Neural progenitor cell (in vitro differentiated cells): ENCODE results near the gene OPCML. TPM values are rescaled to one million over a fixed set of nuclear protein-coding genes. Genes with fewer than 3 reads are reported as not detected.
A peak's percentile ranks its signal among the peaks of the same experiment; 100 is the strongest.

ENCODE experiments used
- DNase-seq: peaks from one replicate; pipeline ENCODE4 v3.0.0-alpha.2; 2016; ENCODE audit warnings: low spot score
- H2AFZ ChIP-seq: fragments of 200-600 bp; sonication (generic); replicated peaks from 2 replicates; pipeline ENCODE4 v1.6.1; 2016; ENCODE audit warnings: antibody characterized with exemption
- H3F3A ChIP-seq: fragments of 200-600 bp; sonication (generic); 2 replicates; pipeline ENCODE4 v1.6.1; 2016; ENCODE audit warnings: antibody characterized with exemption, low read depth
- H3K27ac ChIP-seq: fragments of 200-600 bp; sonication (generic); 2 replicates; pipeline ENCODE4 v1.5.1; 2016; ENCODE audit warnings: mild to moderate bottlenecking
- H3K27me3 ChIP-seq: fragments of 200-600 bp; sonication (generic); 2 replicates; pipeline ENCODE4 v1.6.1; 2016; ENCODE audit warnings: mild to moderate bottlenecking, moderate library complexity
- H3K36me3 ChIP-seq: fragments of 200-600 bp; sonication (generic); 2 replicates; pipeline ENCODE4 v1.5.1; 2016
- H3K4me1 ChIP-seq: fragments of 200-600 bp; sonication (generic); 2 replicates; pipeline ENCODE4 v1.6.1; 2016; ENCODE audit warnings: mixed run types
- H3K4me2 ChIP-seq: fragments of 200-600 bp; sonication (generic); 2 replicates; pipeline ENCODE4 v1.6.1; 2016
- H3K4me3 ChIP-seq: fragments of 200-600 bp; sonication (generic); 2 replicates; pipeline ENCODE4 v1.5.1; 2016
- H3K79me2 ChIP-seq: fragments of 200-600 bp; sonication (generic); 2 replicates; pipeline ENCODE4 v1.6.1; 2016; ENCODE audit warnings: low read depth
- H3K9ac ChIP-seq: fragments of 200-600 bp; sonication (generic); 2 replicates; pipeline ENCODE4 v1.6.1; 2016
- H3K9me3 ChIP-seq: fragments of 200-600 bp; sonication (generic); 2 replicates; pipeline ENCODE4 v1.5.1; 2016; ENCODE audit warnings: low read depth
- H4K20me1 ChIP-seq: fragments of 200-600 bp; sonication (generic); 2 replicates; pipeline ENCODE4 v1.6.1; 2016; ENCODE audit warnings: low read depth
- H3K27ac Mint-ChIP-seq: 3 replicates; pipeline ENCODE4 v1.8.0; 2021; ENCODE audit warnings: mixed read lengths
- H3K27me3 Mint-ChIP-seq: 2 replicates; pipeline ENCODE4 v1.8.0; 2022; ENCODE audit warnings: low read depth, mild to moderate bottlenecking, inconsistent platforms, moderate library complexity, mixed read lengths; ENCODE audit not compliant: insufficient read depth
- H3K36me3 Mint-ChIP-seq: 3 replicates; pipeline ENCODE4 v1.8.0; 2021; ENCODE audit warnings: mixed read lengths
- H3K4me1 Mint-ChIP-seq: 3 replicates; pipeline ENCODE4 v1.8.0; 2021; ENCODE audit warnings: mixed read lengths
- H3K4me3 Mint-ChIP-seq: 3 replicates; pipeline ENCODE4 v1.8.0; 2021; ENCODE audit warnings: mild to moderate bottlenecking, moderate library complexity, mixed read lengths
- H3K9me3 Mint-ChIP-seq: 3 replicates; pipeline ENCODE4 v1.8.0; 2020; ENCODE audit warnings: mixed read lengths
- CTCF ChIP-seq: fragments of 200-600 bp; sonication (generic); IDR thresholded peaks from 2 replicates; pipeline ENCODE4 v1.5.1; 2017; ENCODE audit warnings: antibody characterized with exemption, mild to moderate bottlenecking
- EZH2 ChIP-seq: fragments of 200-600 bp; sonication (generic); IDR thresholded peaks from 2 replicates; pipeline ENCODE4 v1.6.1; 2017; ENCODE audit warnings: antibody characterized with exemption, mild to moderate bottlenecking, moderate library complexity
- EZH2phosphoT487 ChIP-seq: fragments of 200-600 bp; sonication (generic); IDR thresholded peaks from 2 replicates; pipeline ENCODE4 v1.6.1; 2017; ENCODE audit warnings: antibody characterized with exemption
- total RNA-seq: library from RNA; depleted of rRNA; stranded (reverse); fragments of >200 nt; gene quantifications from 2 replicates; pipeline ENCODE4 v1.2.3, GENCODE V29; 2015; ENCODE audit warnings: low replicate concordance

The OPCML gene
- total RNA-seq, 1 donor from 2014 or later = 0.02 TPM

GRCh38 chr11:133153031-133153430 lies 379.3 kb downstream of the OPCML start:
- no peak overlapping the region for H2AFZ ChIP-seq
- H3K4me1 ChIP-seq = peaks cover 4% of the 10 kb centered on the region
- H4K20me1 ChIP-seq = no peaks in the 10 kb centered on the region
- H3K27me3 ChIP-seq = peaks cover 9% of the 10 kb centered on the region
- peaks cover 4% of the 10 kb centered on the region for H3K27me3 Mint-ChIP-seq
- peaks cover 4% of the 10 kb centered on the region for H3K4me1 Mint-ChIP-seq
- no peaks in the 10 kb centered on the region for H3K36me3 Mint-ChIP-seq
- no peak overlapping the region for H3K4me3 ChIP-seq
- H3K36me3 ChIP-seq = no peaks in the 10 kb centered on the region
- no peak for DNase-seq
- no peak overlapping the region for H3K27ac ChIP-seq
- H3K4me3 Mint-ChIP-seq = no peak overlapping the region
- H3K4me2 ChIP-seq = no peak overlapping the region
- H3K9me3 ChIP-seq = no peaks in the 10 kb centered on the region
- H3K79me2 ChIP-seq = no peaks in the 10 kb centered on the region
- no peak overlapping the region for H3K27ac Mint-ChIP-seq
- H3F3A ChIP-seq = no peaks in the 10 kb centered on the region
- no peaks in the 10 kb centered on the region for H3K9me3 Mint-ChIP-seq
- no peak overlapping the region for H3K9ac ChIP-seq
- no peak for TF ChIP-seq EZH2
- no peak for TF ChIP-seq EZH2phosphoT487
- TF ChIP-seq CTCF = no peak

DNA sequence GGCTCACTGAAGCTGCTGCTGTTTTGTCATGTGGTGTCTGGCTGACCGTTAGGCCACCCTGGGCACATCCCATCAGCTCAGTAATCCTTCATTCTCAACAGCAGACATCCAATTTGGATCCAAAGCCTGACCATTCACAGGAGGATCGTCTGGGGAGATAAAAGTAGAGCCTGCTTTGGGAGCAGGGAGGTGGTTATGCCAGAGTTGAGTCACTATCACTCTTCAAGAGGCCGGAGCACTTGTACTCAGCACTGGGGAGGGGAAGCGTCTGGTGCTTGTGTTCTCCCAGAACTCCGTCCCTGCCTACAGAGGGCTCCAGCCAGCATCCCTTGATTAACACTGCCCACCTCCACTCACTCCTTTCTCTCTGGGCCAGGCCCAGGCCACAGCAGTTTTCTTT lies 382.6 kb downstream of the OPCML start:
- peaks cover 4% of the 10 kb centered on the region for H3K4me1 ChIP-seq
- no peaks in the 10 kb centered on the region for H3F3A ChIP-seq
- Mint-ChIP-seq H3K27me3 (peaks cover 8% of the 10 kb centered on the region), H3K4me3 (no peak overlapping the region), H3K4me1 (peaks cover 12% of the 10 kb centered on the region), H3K36me3 (no peaks in the 10 kb centered on the region), H3K27ac (no peak overlapping the region), H3K9me3 (no peaks in the 10 kb centered on the region)
- H3K79me2 ChIP-seq = no peaks in the 10 kb centered on the region
- no peak overlapping the region for H3K4me2 ChIP-seq
- H3K36me3 ChIP-seq = no peaks in the 10 kb centered on the region
- no peaks in the 10 kb centered on the region for H4K20me1 ChIP-seq
- H3K4me3 ChIP-seq = no peak overlapping the region
- no peaks in the 10 kb centered on the region for H3K27me3 ChIP-seq
- TF ChIP-seq EZH2phosphoT487 (no peak), EZH2 (no peak), CTCF (no peak)
- H2AFZ ChIP-seq = no peak overlapping the region
- no peak overlapping the region for H3K9ac ChIP-seq
- no peaks in the 10 kb centered on the region for H3K9me3 ChIP-seq
- DNase-seq = peak; percentile 39
- H3K27ac ChIP-seq = no peak overlapping the region

DNA sequence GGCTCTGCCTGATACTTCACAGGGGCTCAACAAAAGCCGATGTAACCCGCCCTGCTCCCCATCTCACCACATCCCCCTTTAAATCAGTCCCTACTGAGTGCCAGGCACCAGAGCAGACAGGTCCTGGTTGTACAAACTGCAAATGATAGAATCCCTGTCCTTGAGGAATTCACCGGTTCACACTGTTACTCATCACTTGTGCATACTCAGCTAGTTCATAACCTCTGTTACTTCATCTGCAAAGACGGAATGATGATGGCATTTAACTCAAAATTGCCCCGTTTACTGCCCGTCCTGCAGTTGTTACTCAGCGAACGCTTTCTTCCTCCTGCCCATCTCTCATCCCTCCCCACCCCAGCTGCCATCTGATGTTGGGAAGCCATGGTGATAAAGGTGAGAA lies 384.7 kb downstream of the OPCML start:
- Mint-ChIP-seq H3K27ac (no peak overlapping the region), H3K4me3 (no peak overlapping the region), H3K4me1 (peaks cover 12% of the 10 kb centered on the region), H3K27me3 (peaks cover 6% of the 10 kb centered on the region), H3K36me3 (no peaks in the 10 kb centered on the region), H3K9me3 (no peaks in the 10 kb centered on the region)
- H3K9ac ChIP-seq = no peak overlapping the region
- no peak overlapping the region for H3K4me2 ChIP-seq
- TF ChIP-seq EZH2 = no peak
- H3K79me2 ChIP-seq = no peaks in the 10 kb centered on the region
- H3K36me3 ChIP-seq = no peaks in the 10 kb centered on the region
- H3K27me3 ChIP-seq = no peaks in the 10 kb centered on the region
- H4K20me1 ChIP-seq = no peaks in the 10 kb centered on the region
- H3K4me1 ChIP-seq = peaks cover 4% of the 10 kb centered on the region
- no peaks in the 10 kb centered on the region for H3K9me3 ChIP-seq
- no peak overlapping the region for H2AFZ ChIP-seq
- H3K4me3 ChIP-seq = no peak overlapping the region
- no peaks in the 10 kb centered on the region for H3F3A ChIP-seq
- no peak overlapping the region for H3K27ac ChIP-seq
- no peak for DNase-seq

DNA sequence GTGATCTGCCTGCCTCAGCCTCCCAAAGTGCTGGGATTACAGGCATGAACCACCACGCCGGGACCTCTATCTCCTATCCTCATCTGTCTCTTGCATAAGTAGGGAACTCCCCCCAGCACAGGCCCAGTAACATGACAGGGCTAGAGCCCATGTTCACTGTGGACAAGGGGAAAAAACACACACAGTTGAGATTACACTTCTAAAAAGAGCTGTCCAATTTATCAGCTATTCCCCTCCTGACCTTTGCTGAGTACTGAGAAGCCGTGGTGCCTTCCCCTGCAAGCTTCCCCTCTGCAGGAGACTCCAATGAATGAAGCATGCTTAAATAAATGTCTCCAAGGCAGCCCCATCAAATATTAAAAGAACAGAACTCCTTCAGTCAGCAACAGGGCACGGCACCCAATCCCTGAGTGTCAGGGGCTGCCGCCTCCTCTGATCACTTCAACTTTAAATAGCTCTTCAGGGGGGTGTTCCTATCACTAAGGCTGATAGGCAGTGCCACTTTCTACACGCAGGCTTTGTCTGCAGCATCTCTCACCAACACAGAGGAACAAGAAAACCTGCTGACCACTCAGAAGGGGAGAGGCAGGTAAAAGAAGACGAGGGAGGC lies 385.5 kb downstream of the OPCML start:
- Mint-ChIP-seq H3K4me1 (peaks cover 12% of the 10 kb centered on the region), H3K27me3 (peaks cover 6% of the 10 kb centered on the region), H3K27ac (no peak overlapping the region), H3K9me3 (no peaks in the 10 kb centered on the region), H3K36me3 (no peaks in the 10 kb centered on the region), H3K4me3 (no peak overlapping the region)
- Histone ChIP-seq H3K9me3 (no peaks in the 10 kb centered on the region), H3K36me3 (no peaks in the 10 kb centered on the region), H4K20me1 (no peaks in the 10 kb centered on the region), H3K27ac (no peak overlapping the region), H3K4me1 (no peaks in the 10 kb centered on the region), H3K9ac (no peak overlapping the region), H3K27me3 (no peaks in the 10 kb centered on the region), H3F3A (no peaks in the 10 kb centered on the region), H3K4me2 (no peak overlapping the region), H3K79me2 (no peaks in the 10 kb centered on the region), H3K4me3 (no peak overlapping the region), H2AFZ (no peak overlapping the region)
- DNase-seq = no peak
- TF ChIP-seq EZH2 (no peak), CTCF (no peak), EZH2phosphoT487 (no peak)
